Mesothelial cell of epicardium (in vitro differentiated cells): ENCODE measurements around the gene CDH4. TPM values are rescaled to one million over a fixed set of nuclear protein-coding genes. Genes with fewer than 3 reads are reported as not detected.

Experiments
- DNase-seq, 2 experiments: peaks; one replicate each; pipeline ENCODE4 v3.0.0; 2021; ENCODE audit warnings: low spot score in 2 of 2; ENCODE audit not compliant: unreplicated experiment in 2 of 2
- H3K27ac Mint-ChIP-seq: 2 replicates; pipeline ENCODE4 v1.8.0; 2021; ENCODE audit warnings: mixed read lengths
- H3K27me3 Mint-ChIP-seq: 2 replicates; pipeline ENCODE4 v1.8.0; 2021; ENCODE audit warnings: low read depth, mixed read lengths
- H3K36me3 Mint-ChIP-seq: 2 replicates; pipeline ENCODE4 v1.8.0; 2021; ENCODE audit warnings: mixed read lengths
- H3K4me1 Mint-ChIP-seq: 2 replicates; pipeline ENCODE4 v1.8.0; 2021; ENCODE audit warnings: mixed read lengths
- H3K4me3 Mint-ChIP-seq: 2 replicates; pipeline ENCODE4 v1.8.0; 2021; ENCODE audit warnings: mild to moderate bottlenecking, moderate library complexity, mixed read lengths
- H3K9me3 Mint-ChIP-seq: 2 replicates; pipeline ENCODE4 v1.8.0; 2021; ENCODE audit warnings: mixed read lengths
- CTCF ChIP-seq: fragments of 200-600 bp; sonication (generic); IDR thresholded peaks from one replicate; pipeline ENCODE4 v1.5.0; 2021; ENCODE audit warnings: antibody characterized with exemption; ENCODE audit not compliant: unreplicated experiment
- total RNA-seq: library from RNA; stranded (reverse); gene quantifications from 3 replicates; pipeline ENCODE4 v1.2.1, GENCODE V29; 2021

Gene CDH4
- total RNA-seq, 1 donor from 2014 or later: 1.1 TPM

- no peak for DNase-seq
- H3K9me3 Mint-ChIP-seq: no peaks in the 10 kb centered on the region
- peaks cover 8% of the 10 kb centered on the region for H3K27me3 Mint-ChIP-seq
- H3K4me1 Mint-ChIP-seq: no peaks in the 10 kb centered on the region
- TF ChIP-seq CTCF: no peak
- no peak overlapping the region for H3K27ac Mint-ChIP-seq
- no peak overlapping the region for H3K4me3 Mint-ChIP-seq
- H3K36me3 Mint-ChIP-seq: no peaks in the 10 kb centered on the region
Observed at GRCh38 chr20:61950641-61951071, 698.6 kb downstream of the CDH4 start.

GRCh38 chr20:61951695-61952533 lies 699.9 kb downstream of the CDH4 start:
- H3K27ac Mint-ChIP-seq: no peak overlapping the region
- no peaks in the 10 kb centered on the region for H3K4me1 Mint-ChIP-seq
- no peaks in the 10 kb centered on the region for H3K36me3 Mint-ChIP-seq
- peak; percentile 66 to 82 for DNase-seq
- H3K4me3 Mint-ChIP-seq: no peak overlapping the region
- TF ChIP-seq CTCF: no peak
- H3K9me3 Mint-ChIP-seq: no peaks in the 10 kb centered on the region
- H3K27me3 Mint-ChIP-seq: peaks cover 11% of the 10 kb centered on the region

GRCh38 chr20:61953037-61954021 lies 701.3 kb downstream of the CDH4 start:
- H3K27ac Mint-ChIP-seq: no peak overlapping the region
- peaks cover 11% of the 10 kb centered on the region for H3K27me3 Mint-ChIP-seq
- peak in 1 of 2 experiments; percentile 27 for DNase-seq
- no peak overlapping the region for H3K4me3 Mint-ChIP-seq
- no peak for TF ChIP-seq CTCF
- H3K36me3 Mint-ChIP-seq: no peaks in the 10 kb centered on the region
- H3K9me3 Mint-ChIP-seq: no peaks in the 10 kb centered on the region
- no peaks in the 10 kb centered on the region for H3K4me1 Mint-ChIP-seq

- no peak overlapping the region for H3K27ac Mint-ChIP-seq
- peak in 1 of 2 experiments; percentile 31 for DNase-seq
- peaks cover 11% of the 10 kb centered on the region for H3K27me3 Mint-ChIP-seq
- no peaks in the 10 kb centered on the region for H3K4me1 Mint-ChIP-seq
- H3K9me3 Mint-ChIP-seq: no peaks in the 10 kb centered on the region
- no peak for TF ChIP-seq CTCF
- H3K4me3 Mint-ChIP-seq: no peak overlapping the region
- no peaks in the 10 kb centered on the region for H3K36me3 Mint-ChIP-seq
Observed at GRCh38 chr20:61954276-61955021, 702.4 kb downstream of the CDH4 start.
